CD4-positive, alpha-beta T cell treated with Interferon gamma for 1 hour (primary cell): Measurements from ENCODE around the gene PGAM2.

Experiments
- DNase-seq: peaks from one replicate; pipeline ENCODE4 v3.0.0-alpha.2; 2020

Gene PGAM2

GRCh38 chr7:44065431-44066110 is at the start of gene PGAM2:
Gene PGAM2, minus strand, starts transcription at chr7:44065567. Its CDS starts 38 bp downstream, at chr7:44065529.
- no peak for DNase-seq

GRCh38 chr7:44114586-44115310 is 49.4 kb upstream of the PGAM2 start:
- no peak for DNase-seq

- no peak for DNase-seq
Measured at GRCh38 chr7:44113764-44114354, 48.5 kb upstream of the PGAM2 start.

GRCh38 chr7:44112997-44113763 is 47.8 kb upstream of the PGAM2 start:
- DNase-seq = no peak

GRCh38 chr7:44112231-44112996 is 47.0 kb upstream of the PGAM2 start:
- DNase-seq = no peak

- DNase-seq = no peak
Measured at GRCh38 chr7:44111761-44112160, 46.4 kb upstream of the PGAM2 start.

GRCh38 chr7:44110719-44111635 is 45.6 kb upstream of the PGAM2 start:
- no peak for DNase-seq

GRCh38 chr7:44109991-44110390 is 44.6 kb upstream of the PGAM2 start:
- DNase-seq = no peak

- DNase-seq = no peak
Measured at GRCh38 chr7:44108768-44109750, 43.7 kb upstream of the PGAM2 start.

GRCh38 chr7:44107961-44108767 is 42.8 kb upstream of the PGAM2 start:
- no peak for DNase-seq

GRCh38 chr7:44107116-44107960 is 42.0 kb upstream of the PGAM2 start:
- DNase-seq = no peak

- DNase-seq = no peak
Measured at GRCh38 chr7:44106311-44107065, 41.1 kb upstream of the PGAM2 start.

GRCh38 chr7:44105832-44106231 is 40.5 kb upstream of the PGAM2 start:
- no peak for DNase-seq

GRCh38 chr7:44104860-44105771 is 39.7 kb upstream of the PGAM2 start:
- no peak for DNase-seq

GRCh38 chr7:44103923-44104859 is 38.8 kb upstream of the PGAM2 start, which contains the start of gene AEBP1:
Gene AEBP1, plus strand, starts transcription at chr7:44104345. Its CDS starts 321 bp downstream, at chr7:44104666.
- DNase-seq = peak; percentile 39
